Kidney (tissue), 14 donors: ENCODE data around the gene TMEM271. TPM values are rescaled to one million over a fixed set of nuclear protein-coding genes. Genes with fewer than 3 reads are reported as not detected.

ENCODE experiments used
- DNase-seq, 5 donors: peaks; one replicate each; pipeline ENCODE4 v3.0.0-alpha.2; 2013 to 2020
- FAIRE-seq: peaks from 2 replicates; lab custom pipeline; 2012; peaks lifted over from hg19 to GRCh38; lab: Jason Lieb, UNC
- H3K27ac ChIP-seq, 2 donors: one replicate each; pipeline ENCODE4 v1.7.0; 2013; ENCODE audit warnings: low read depth in 2 of 2, low read length in 2 of 2, inconsistent platforms in 1 of 2
- H3K27me3 ChIP-seq: one replicate; pipeline ENCODE4 v1.7.1; 2013; ENCODE audit warnings: low read length, inconsistent platforms; ENCODE audit not compliant: control insufficient read depth, insufficient read depth
- H3K36me3 ChIP-seq, 3 donors: one replicate each; pipeline versions ENCODE4 v1.7.0 to v1.7.1; 2013; ENCODE audit warnings: low read length in 3 of 3, control low read depth in 1 of 3, inconsistent platforms in 1 of 3; ENCODE audit not compliant: insufficient read depth in 3 of 3, control insufficient read depth in 2 of 3
- H3K4me1 ChIP-seq, 3 donors: one replicate each; pipeline versions ENCODE4 v1.7.0 to v1.7.1; 2013; ENCODE audit warnings: low read length in 3 of 3, inconsistent platforms in 1 of 3, low read depth in 1 of 3; ENCODE audit not compliant: control insufficient read depth in 2 of 3, insufficient read depth in 2 of 3
- H3K4me3 ChIP-seq, 3 donors: one replicate each; pipeline versions ENCODE4 v1.7.0 to v1.8.1; 2013; ENCODE audit warnings: low read length in 3 of 3, control low read depth in 1 of 3, inconsistent platforms in 1 of 3
- H3K9ac ChIP-seq, 3 donors: one replicate each; pipeline versions ENCODE4 v1.7.0 to v1.7.1; 2013; ENCODE audit warnings: low read length in 3 of 3, control low read depth in 1 of 3, inconsistent platforms in 1 of 3
- H3K9me3 ChIP-seq, 3 donors: one replicate each; pipeline versions ENCODE4 v1.7.0 to v1.7.1; 2013; ENCODE audit warnings: low read length in 3 of 3, control low read depth in 1 of 3, inconsistent platforms in 1 of 3; ENCODE audit not compliant: control insufficient read depth in 2 of 3, insufficient read depth in 1 of 3
- CTCF ChIP-seq: IDR thresholded peaks from 3 replicates; pipeline ENCODE4 v1.5.1; 2012; ENCODE audit warnings: mild to moderate bottlenecking, moderate library complexity, borderline replicate concordance; ENCODE audit not compliant: insufficient read depth; ENCODE audit errors: extremely low read depth
- intact Hi-C: fragments of 100-400 bp; cut with DNase I; formaldehyde crosslinking; loops from one replicate; pipeline ENCODE4 v1.11.1; 2022
- polyA plus RNA-seq: library from polyadenylated mRNA; stranded (reverse); fragments of 350-450 nt; fragmentation: Illumina TruSeq; extraction: RNeasy Lipid Tissue Mini Kit (QIAGEN cat#74804); gene quantifications from one replicate; pipeline ENCODE4 v1.2.3, GENCODE V29; 2014; ENCODE audit warnings: low read depth, low replicate concordance; ENCODE audit not compliant: insufficient read depth
- total RNA-seq: library from RNA; stranded (reverse); fragmentation: NEBNext Ultra II Directional; extraction: Animal tissue kit (Norgen Biotek cat#: 25700); gene quantifications from one replicate; pipeline ENCODE4 v1.2.1, GENCODE V29; 2021
- donor health status: control.
- donor health status: control.
- donor health status: control.
- donor health status: control.
- donor health status: control.
- donor health status: DM: yes; HTN: yes; CAD: no.
- donor health status: Normal renal cell carcinoma (clear cell type).

Gene TMEM271
- total and polyA plus RNA-seq, 2 donors from 2014 or later = not detected

- TF ChIP-seq CTCF = no peak
- Histone ChIP-seq H3K4me3 (no peak overlapping the region), H3K27ac (no peak overlapping the region), H3K36me3 (no peaks in the 10 kb centered on the region), H3K4me1 (peaks cover 0 to 4% (median 0%) of the 10 kb centered on the region in 3 donors), H3K27me3 (no peaks in the 10 kb centered on the region), H3K9ac (no peak overlapping the region), H3K9me3 (no peaks in the 10 kb centered on the region)
- FAIRE-seq = no peak
- intact Hi-C loops = no loop called here
- DNase-seq = peak in 2 of 5 donors; percentile 9 to 34
Observed at GRCh38 chr4:623914-624566, 47.9 kb upstream of the TMEM271 start.

GRCh38 chr4:622996-623913 is 47.2 kb upstream of the TMEM271 start:
- H3K36me3 ChIP-seq = no peaks in the 10 kb centered on the region
- H3K9me3 ChIP-seq = no peaks in the 10 kb centered on the region
- intact Hi-C loops = no loop called here
- TF ChIP-seq CTCF = no peak
- no peaks in the 10 kb centered on the region for H3K27me3 ChIP-seq
- H3K9ac ChIP-seq = no peak overlapping the region
- no peak overlapping the region for H3K4me3 ChIP-seq
- FAIRE-seq (no peak), DNase-seq (peak in 3 of 5 donors; percentile 5 to 57 (median 34))
- H3K4me1 ChIP-seq = peaks cover 0 to 4% (median 0%) of the 10 kb centered on the region in 3 donors
- no peak overlapping the region for H3K27ac ChIP-seq

GRCh38 chr4:622071-622995 is 46.2 kb upstream of the TMEM271 start:
- no peak overlapping the region for H3K27ac ChIP-seq
- no peaks in the 10 kb centered on the region for H3K36me3 ChIP-seq
- no peaks in the 10 kb centered on the region for H3K9me3 ChIP-seq
- H3K4me3 ChIP-seq = no peak overlapping the region
- DNase-seq (peak in 1 of 5 donors; percentile 43), FAIRE-seq (no peak)
- intact Hi-C loops = no loop called here
- H3K27me3 ChIP-seq = no peaks in the 10 kb centered on the region
- H3K4me1 ChIP-seq = peaks cover 0 to 4% (median 0%) of the 10 kb centered on the region in 3 donors
- no peak for TF ChIP-seq CTCF
- no peak overlapping the region for H3K9ac ChIP-seq
